GM18868 (cell line): ENCODE results near the gene RGS11.

Experiments used
- ATAC-seq: cut with Tn5 transposase; IDR thresholded peaks from one replicate; pipeline ENCODE4 v1.9.1; 2021; ENCODE audit warnings: mild to moderate bottlenecking, moderate library complexity; ENCODE audit not compliant: unreplicated experiment

Gene RGS11

DNA sequence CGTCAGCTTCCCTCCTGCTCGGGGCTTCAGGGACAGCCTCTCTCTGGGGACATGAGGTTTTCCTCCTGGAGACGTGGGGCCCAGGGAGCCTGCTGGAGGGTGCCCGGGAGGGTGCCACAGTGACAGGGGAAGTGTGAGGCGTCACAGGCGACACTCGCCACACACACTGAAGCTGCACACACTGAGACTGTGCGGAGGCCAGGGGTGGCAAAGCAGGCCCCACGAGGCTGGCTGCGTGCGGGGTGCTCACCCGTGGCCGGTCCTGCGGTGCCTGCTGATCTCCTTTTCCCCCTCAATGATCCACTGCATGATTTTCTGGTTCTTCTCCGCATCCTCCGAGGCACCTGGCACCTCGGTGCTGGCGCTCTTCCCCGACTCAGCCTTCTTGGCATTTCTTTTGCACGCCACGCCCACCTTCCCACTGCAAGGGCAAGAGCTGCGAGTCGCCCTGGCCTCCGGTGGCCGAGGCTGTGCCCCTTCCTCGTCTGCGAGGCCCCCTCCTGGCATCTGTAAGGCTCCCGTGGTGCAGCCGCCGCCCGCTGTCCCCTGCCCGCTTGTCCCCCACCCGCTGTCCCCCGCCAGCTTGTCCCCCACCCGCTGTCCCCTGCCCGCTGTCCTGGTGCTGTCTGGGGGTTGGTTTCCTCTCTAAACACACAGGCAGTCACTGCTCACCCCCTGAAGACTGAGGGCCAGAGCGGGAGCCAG lies 21.2 kb upstream of the RGS11 start:
- ATAC-seq, result no peak

DNA sequence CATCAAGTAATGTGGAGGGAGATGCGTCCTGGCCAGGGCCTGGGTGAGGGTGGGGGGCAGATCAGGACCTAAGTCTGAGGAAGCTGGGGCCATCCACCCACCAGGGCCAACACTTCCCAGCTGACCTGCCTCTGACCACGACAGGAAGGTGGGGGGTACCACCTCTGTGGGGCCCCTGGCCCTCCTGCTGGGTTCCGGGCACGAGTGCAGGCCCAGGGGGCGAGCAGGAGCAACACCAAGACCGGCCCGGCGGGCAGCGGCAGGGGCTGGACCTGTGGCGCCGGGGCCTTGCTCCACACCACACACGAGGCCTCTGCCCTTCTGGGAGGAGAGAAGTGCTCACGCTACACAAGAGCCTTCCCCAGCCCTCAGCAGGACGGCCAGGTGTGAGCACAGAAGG lies 20.5 kb upstream of the RGS11 start:
- no peak for ATAC-seq

DNA sequence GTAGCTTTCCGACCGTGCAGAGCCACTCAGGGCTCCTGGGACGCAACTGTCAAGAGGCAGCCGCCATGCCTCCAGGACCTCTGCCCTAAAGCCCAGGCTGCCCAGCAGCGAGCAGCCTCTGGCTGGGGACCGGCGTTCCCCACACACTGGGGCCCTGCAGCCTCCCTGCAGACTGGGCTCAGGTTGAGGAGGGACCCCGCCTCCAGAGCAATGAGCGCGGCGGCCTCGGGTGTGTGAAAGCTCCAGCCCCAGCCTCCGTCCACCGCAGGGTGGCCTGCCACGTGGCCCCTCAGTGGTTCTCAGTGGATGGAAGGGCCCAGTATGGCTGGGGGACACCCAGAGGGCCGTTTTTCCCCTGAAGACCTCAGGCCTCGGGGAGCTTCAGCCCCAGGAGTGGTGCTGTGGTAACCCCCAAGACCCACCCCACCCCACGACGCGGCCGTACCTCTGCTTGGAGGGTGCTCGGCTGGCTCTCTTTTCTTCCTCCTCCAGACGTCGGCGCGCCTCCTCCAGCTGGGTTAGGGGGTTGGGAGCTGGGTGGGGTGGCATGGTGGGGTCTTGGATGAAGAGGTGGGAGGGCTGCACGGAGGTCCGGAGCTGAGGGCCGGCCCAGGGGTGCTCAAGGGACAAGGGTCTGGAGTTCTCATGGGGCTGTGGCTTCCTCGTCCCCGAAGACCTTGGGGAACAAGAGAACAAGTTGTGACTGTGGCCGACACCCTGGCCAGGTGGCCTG lies 17.5 kb upstream of the RGS11 start:
- ATAC-seq, result no peak

DNA sequence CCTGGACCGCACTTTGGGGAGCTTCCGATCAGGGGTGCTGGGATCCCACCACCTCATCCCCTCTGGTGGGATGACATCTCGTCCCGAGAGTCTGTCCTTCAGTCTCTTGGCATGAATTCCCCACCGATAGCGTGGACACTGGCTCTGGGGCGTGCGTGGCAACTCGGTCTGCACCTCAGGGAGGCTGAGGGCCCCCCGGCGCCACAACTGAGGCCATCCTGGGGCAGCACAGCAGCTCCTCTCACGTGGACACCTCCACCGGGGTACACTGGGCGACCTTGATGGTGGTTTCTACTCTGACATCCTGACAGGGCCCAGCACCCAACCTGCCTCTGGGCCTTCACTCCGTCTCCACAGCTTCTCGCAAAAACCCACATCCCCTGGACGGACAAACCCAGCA lies 15.8 kb upstream of the RGS11 start:
- ATAC-seq, result no peak

DNA sequence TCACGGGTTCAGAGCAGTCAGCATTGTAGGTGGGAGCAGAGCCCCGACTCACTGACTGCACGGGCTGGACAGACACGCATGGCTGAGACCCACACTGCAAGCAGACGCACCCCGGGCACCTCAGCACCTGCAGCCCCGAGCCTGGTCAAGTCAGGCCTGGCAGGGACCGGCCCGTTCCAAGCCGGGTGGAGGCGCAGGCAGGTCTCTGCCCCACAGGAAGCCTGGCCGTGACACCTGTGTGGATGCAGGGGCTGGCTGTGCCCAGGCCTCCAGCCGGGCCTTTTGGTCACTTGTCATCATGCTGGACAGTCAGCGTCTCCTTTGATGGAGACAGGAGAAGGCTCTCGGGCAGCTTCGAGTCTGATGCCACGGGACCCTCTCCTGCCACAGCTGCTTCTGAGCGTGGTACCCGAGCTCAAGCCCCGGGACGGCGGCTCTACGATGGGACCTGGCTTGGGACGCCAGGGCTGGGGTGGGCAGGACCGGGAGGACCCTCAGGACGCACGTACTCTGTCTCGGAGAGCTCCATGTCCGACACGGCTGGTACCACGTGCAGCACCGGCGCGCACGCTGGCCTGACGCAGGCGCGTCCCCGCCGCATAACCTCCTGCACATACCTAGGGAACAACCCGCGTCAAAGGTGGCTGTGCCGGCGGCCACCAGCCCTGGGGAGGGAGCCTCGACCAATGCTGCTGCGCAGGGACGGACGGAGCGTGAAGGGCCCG lies 15.1 kb upstream of the RGS11 start:
- ATAC-seq, result no peak

DNA sequence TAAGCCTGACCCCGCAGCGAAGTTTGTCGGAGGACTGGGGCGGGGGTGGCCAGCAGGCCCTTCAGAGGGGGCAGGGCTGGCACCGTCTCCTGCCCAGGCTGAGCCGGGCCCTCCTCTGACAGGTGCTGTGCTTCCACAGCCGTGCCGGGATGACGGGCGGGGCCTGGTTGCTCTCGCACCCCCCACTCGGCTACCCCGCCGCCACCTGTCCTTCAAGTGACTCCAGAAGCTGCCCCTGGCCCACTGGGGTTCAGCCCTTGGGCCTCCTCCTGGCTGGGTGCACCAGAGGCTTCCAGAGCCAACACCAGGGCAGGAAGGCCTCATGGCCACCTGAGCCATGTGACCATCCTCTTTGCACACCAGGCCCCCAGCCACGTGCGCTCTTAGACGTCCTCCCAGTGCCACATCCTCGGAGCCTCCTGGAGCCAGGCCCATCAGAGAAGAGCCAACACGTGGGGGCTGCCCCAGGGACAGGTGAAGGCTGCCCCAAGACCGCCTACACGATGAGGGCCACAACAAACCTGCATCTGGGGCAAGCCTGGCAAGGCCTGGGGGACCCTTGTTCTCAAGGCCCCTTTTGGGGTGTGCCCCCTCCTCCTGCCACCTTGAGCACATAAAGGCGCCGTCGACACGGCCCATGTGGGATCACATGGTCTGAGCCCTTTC lies 14.4 kb upstream of the RGS11 start:
- ATAC-seq, result no peak

DNA sequence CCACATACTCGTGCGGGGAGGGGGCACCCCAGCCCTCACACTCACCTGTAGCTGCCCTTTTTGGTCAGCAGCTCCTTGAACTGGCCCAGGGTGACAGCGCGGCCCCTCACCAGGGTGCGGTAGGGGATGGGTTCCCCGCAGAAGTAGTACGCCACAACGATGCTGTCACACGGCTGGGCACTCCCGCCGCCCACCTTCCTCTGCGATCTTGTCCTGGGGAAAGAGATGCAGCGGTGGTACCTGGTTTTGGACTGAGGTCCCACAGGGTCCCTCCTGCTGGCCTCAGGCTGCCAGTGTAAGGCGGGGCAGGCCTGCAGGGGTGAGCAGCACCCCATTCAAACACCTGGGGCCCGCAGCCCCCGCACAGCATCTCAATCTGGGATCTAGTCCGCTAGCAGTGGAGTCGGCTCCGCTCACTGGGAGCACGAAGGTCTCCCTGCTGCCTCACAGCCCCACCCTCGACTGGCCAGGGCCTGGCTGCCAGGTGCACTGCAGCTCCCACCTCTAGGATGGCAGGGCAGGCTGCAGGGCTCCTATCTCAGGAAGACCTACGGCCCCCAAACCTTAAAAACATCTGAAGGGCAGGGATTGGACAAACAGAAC lies 13.8 kb upstream of the RGS11 start:
- ATAC-seq, result no peak

DNA sequence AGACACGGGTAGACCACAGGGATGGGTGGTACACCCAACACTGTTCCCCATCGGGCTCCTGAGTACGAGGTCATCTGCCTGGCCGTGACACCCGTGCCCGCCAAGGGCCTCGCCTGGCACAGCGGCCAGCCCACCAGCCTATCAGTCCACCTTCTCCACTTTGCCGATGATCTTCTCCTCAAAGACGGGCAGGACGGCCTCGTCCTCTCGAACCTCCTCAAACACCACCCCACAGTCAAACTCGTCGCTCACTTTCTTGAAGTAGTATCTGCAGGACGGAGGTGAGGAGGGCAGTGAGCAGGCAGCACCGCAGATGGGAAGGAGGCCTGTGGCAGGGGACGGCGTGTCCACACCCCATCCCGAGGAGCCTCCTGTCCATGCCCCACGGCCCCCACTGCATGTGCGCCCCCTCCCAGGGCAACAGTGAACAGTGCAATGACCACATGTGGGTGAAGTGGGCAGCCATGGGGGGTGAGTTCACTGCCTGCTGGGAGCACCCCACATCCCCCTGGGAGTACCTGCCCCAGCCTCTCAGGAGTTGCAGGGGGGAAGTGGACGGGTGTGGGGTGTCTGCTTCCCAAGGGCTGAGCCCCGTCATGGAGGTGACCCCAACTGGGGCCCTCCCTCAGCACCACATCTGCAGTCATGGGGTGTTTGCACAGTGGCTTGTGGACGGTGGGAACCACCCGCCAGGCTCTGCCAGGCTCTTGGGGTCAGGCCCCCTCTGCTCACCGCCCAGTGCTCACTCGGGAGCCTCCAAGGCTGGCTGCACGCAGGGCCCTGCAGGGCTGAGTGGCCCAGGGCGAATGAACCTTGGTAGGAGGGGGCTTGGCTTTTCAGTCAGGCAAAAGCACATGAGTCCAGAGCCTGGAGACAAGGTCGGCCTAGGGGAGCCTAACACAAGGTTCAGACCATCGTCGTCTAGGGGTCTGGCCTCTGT lies 12.5 kb upstream of the RGS11 start:
- ATAC-seq, result no peak

DNA sequence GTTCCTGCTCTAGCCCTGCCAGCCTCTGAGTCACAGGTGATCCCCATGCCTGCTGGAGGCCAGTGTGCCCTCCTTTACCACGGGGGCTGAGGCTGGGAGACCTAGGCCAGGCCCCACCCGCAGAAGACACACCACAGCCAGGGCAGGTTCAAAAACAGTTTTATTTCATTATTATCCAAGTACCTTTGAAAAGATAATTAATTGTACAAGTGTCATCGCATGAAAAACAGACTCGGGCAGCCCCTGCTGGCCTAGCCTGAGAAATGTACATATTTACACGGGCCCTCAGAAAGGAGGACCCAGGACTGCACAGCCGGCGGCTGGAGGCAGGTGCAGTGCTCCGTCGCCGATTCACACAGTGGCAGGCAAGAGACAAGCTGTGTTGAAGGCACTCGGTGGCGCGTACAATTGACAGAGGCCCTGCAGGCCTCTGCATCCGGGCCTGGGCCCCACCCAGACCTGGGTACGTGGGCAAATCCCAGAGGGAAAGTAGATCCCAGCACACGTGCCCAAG lies 11.6 kb upstream of the RGS11 start:
- no peak for ATAC-seq

DNA sequence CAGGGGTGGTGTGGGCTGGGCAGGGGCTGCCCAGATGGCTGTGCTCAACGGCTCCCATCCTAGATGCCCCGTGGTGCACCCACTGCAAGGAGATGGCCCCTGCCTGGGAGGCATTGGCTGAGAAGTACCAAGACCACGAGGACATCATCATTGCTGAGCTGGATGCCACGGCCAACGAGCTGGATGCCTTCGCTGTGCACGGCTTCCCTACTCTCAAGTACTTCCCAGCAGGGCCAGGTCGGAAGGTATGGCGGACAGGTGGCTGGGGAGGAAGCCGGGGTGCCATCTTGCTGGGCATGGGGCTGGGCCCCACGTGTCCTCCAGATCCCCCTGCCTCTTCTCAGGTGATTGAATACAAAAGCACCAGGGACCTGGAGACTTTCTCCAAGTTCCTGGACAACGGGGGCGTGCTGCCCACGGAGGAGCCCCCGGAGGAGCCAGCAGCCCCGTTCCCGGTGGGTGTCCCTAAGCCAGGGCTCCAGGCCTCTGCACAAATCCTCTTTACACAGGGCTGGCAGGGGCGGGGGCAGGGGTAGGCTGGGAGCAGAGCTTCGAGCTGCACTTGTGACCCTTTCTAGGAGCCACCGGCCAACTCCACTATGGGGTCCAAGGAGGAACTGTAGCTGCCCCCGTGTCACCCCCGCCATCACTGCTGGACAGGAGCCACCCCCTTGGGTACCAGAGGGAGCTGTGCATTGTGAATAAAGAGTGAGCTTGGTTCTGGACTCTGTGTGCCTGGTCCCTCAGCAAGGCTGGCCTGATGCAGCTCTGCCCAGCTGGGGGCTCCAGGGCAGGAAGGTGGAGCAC lies 10.9 kb upstream of the RGS11 start:
- ATAC-seq, result no peak

DNA sequence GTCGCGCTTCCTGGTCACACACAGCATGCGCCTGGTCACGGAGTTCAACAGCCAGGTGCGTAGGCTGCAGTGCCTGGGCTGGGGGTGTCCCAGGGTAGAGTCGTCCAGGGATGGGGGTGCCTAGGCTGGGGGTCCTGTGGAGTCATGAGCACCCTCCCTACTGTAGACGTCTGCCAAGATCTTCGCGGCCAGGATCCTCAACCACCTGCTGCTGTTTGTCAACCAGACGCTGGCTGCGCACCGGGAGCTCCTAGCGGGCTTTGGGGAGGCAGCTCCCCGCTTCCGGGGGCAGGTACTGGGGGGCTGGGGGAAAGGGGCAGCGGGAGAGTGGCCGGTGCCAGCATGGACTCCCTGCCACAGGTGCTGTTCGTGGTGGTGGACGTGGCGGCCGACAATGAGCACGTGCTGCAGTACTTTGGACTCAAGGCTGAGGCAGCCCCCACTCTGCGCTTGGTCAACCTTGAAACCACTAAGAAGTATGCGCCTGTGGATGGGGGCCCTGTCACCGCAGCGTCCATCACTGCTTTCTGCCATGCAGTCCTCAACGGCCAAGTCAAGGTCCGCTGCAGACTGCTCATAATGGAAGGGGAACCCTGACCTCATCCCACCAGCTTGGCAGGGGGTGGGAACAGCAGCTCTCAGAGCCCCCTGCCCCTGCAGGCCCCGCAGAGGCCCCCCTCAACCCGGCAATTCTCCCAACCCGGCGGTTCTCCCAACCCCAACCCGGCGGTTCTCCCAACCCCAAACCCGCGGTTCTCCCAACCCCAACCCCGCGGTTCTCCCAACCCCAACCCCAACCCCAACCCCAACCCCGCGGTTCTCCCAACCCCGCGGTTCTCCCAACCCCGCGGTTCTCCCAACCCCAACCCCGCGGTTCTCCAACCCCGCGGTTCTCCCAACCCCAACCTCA lies 9.7 kb upstream of the RGS11 start:
- ATAC-seq, result no peak

DNA sequence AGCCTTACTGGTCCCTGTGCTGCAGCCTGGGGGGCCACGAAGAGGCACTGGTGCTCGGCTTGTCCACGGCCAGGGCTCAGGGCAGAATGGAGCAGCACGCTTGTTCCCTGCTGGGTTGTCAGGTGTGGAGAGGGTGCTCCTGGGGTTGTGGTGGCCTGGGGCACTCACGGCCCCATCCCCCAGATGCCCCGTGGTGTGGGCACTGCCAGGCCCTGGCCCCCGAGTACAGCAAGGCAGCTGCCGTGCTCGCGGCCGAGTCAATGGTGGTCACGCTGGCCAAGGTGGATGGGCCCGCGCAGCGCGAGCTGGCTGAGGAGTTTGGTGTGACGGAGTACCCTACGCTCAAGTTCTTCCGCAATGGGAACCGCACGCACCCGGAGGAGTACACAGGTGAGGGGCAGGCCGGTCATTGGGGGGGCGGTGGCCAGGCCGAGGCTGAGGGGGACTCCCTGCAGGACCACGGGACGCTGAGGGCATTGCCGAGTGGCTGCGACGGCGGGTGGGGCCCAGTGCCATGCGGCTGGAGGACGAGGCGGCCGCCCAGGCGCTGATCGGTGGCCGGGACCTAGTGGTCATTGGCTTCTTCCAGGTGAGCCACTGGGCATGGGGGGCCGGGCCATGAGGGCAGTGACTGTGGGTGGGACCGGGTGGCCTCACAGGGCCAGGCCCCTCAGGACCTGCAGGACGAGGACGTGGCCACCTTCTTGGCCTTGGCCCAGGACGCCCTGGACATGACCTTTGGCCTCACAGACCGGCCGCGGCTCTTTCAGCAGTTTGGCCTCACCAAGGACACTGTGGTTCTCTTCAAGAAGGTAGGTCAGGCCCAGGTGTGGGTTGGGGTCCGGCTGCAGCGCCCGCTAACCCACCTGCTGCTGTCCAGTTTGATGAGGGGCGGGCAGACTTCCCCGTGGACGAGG lies 8.7 kb upstream of the RGS11 start:
- ATAC-seq, result no peak

DNA sequence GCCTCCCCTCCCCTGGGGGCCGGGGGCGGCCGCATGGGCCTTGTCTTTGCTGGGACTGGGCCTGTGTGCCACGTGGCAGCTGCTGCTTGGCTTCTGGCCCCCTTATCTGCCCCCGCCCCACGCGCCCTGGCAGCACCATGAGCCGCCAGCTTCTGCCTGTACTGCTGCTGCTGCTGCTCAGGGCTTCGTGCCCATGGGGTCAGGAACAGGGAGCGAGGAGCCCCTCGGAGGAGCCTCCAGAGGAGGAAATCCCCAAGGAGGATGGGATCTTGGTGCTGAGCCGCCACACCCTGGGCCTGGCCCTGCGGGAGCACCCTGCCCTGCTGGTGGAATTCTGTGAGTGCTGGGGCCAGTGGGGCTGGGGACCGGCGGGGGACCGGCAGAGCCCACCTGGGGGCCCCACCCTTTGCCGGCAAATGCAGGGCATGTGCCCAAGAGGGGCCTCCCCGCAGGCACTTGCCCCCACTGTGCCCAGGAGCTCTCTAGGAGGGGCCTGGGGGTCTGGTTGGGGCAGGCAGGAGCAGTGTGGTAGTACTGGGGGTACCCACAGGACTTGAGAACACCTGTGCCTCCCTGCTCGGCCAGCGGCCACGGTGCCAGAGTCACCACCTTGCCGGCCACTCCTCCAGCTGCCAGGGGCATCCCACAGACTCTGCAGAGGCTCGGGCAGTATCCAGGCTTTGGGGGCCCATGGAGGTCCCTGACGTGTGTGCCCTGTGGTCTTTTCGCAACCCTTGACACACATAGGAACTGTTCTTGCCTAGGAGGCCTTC lies 7.5 kb upstream of the RGS11 start, which contains the start of gene PDIA2:
TSS of gene PDIA2 (plus strand) at position 132 of the 773 bp plus-strand sequence. CDS start at position 138, 6 bp downstream.
- no peak for ATAC-seq

DNA sequence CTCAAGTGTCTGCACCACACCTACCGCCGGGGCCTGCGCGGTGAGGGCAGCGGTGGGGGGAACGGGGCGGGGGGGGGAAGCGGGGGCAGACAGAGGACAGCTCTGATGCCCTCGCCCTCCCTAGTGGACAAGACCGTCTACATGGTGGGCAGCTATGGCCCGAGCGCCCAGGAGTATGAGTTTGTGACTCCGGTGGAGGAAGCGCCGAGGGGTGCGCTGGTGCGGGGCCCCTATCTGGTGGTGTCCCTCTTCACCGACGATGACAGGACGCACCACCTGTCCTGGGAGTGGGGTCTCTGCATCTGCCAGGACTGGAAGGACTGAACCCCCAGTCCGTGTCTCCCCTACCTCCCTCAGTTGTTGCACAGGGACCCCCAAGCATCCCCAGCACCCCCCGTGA lies 6.7 kb upstream of the RGS11 start:
- ATAC-seq, result no peak

DNA sequence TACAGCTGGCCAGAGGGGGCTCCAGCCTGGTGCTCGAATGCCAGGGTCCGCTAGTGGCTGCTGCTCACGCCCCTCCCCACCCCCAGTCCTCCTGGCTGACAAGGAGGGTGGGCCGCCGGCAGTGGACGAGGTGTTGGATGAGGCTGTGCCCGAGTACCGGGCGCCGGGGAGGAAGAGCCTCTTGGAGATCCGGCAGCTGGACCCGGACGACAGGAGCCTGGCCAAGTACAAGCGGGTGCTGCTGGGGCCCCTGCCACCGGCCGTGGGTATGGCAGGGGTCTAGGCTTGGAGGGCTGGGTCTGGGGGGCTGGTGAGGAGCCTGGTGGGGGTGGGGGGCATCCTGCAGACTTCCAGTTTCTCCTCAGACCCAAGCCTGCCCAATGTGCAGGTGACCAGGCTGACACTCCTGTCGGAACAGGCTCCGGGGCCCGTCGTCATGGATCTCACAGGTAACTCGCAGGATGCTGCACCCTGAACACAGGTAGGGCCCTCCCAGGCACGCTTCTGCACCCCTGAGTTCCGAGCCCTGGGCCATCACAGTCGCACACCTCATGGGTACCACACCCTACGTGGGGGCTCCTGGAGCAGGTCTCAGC lies 6.0 kb upstream of the RGS11 start:
- no peak for ATAC-seq
